NCI-H82 treated with DMSO at 0.1 percent for 48 hours (cell line): Measurements from ENCODE around the gene NKAIN2.

Experiments
- DNase-seq: peaks from one replicate; lab custom pipeline; 2025; ENCODE audit not compliant: unreplicated experiment; lab: John Stamatoyannopoulos, UW

The NKAIN2 gene

GRCh38 chr6:124793398-124793797 lies 989.7 kb downstream of the NKAIN2 start:
- DNase-seq = no peak

- no peak for DNase-seq
Observed at GRCh38 chr6:124795643-124796463, 992.2 kb downstream of the NKAIN2 start.

- no peak for DNase-seq
Observed at GRCh38 chr6:124796464-124796970, 992.9 kb downstream of the NKAIN2 start.

GRCh38 chr6:124797224-124797623 lies 993.6 kb downstream of the NKAIN2 start:
- DNase-seq = no peak

GRCh38 chr6:124798942-124799496 lies 995.4 kb downstream of the NKAIN2 start:
- DNase-seq = no peak

- DNase-seq = no peak
Observed at GRCh38 chr6:124799638-124800037, 996.0 kb downstream of the NKAIN2 start.

GRCh38 chr6:124800222-124800621 lies 996.6 kb downstream of the NKAIN2 start:
- no peak for DNase-seq

GRCh38 chr6:124812067-124812466 lies 1008.4 kb downstream of the NKAIN2 start:
- no peak for DNase-seq

GRCh38 chr6:124819346-124819745 lies 1015.7 kb downstream of the NKAIN2 start:
- DNase-seq = no peak

GRCh38 chr6:124822204-124822613 lies 1018.5 kb downstream of the NKAIN2 start:
- no peak for DNase-seq

- no peak for DNase-seq
Observed at GRCh38 chr6:124822721-124823120, 1019.1 kb downstream of the NKAIN2 start.

GRCh38 chr6:124823240-124824111 lies 1019.8 kb downstream of the NKAIN2 start:
- DNase-seq = no peak

GRCh38 chr6:124825564-124825963 lies 1021.9 kb downstream of the NKAIN2 start:
- DNase-seq = no peak

- no peak for DNase-seq
Observed at GRCh38 chr6:124829822-124830221, 1026.2 kb downstream of the NKAIN2 start.

- DNase-seq = no peak
Observed at GRCh38 chr6:124830506-124830905, 1026.8 kb downstream of the NKAIN2 start.

GRCh38 chr6:124854338-124854922 lies 1050.8 kb downstream of the NKAIN2 start:
- DNase-seq = no peak

- no peak for DNase-seq
Observed at GRCh38 chr6:124857746-124858145, 1054.1 kb downstream of the NKAIN2 start.

GRCh38 chr6:124858564-124858963 lies 1054.9 kb downstream of the NKAIN2 start:
- no peak for DNase-seq

- no peak for DNase-seq
Observed at GRCh38 chr6:124859366-124859765, 1055.7 kb downstream of the NKAIN2 start.

GRCh38 chr6:124866040-124866439 lies 1062.4 kb downstream of the NKAIN2 start:
- no peak for DNase-seq

GRCh38 chr6:124867121-124867520 lies 1063.5 kb downstream of the NKAIN2 start:
- no peak for DNase-seq
